ENCODE measurements around the gene SLC14A1. TPM values are rescaled to one million over a fixed set of nuclear protein-coding genes. Genes with fewer than 3 reads are reported as not detected.

The SLC14A1 gene
- total RNA-seq, 4 donors from 2014 or later = 3.0 to 16.0 (median 10.1) TPM

DNA sequence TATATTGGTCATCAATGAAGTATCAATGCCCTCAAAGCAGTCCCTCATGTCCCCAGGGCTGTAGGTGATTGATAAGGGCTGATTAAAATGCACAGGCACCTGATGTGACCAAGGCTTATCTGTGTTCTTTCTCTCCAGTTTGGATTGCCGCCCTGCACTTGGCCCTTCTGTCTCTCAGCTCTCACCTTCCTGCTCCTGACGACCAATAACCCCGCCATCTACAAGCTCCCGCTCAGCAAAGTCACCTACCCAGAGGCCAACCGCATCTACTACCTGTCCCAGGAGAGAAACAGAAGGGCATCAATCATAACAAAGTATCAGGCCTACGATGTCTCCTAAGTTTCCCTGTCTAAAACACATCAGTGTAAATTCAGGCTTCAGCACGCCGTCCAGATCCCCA is 41.8 kb upstream of the SLC14A1 start:
- Histone ChIP-seq H3K27me3 (no peaks in the 10 kb centered on the region), H3K36me3 (no peaks in the 10 kb centered on the region), H3K9me3 (no peaks in the 10 kb centered on the region), H3K27ac (no peak overlapping the region), H3K4me3 (no peak overlapping the region), H3K4me1 (no peaks in the 10 kb centered on the region)
- WGBS = 74% methylated on average over 8 of the region's 8 CpGs
- TF ChIP-seq POLR2A (IDR thresholded peaks at IDR 0.05) = no peak
- TF ChIP-seq, protein P1, sequence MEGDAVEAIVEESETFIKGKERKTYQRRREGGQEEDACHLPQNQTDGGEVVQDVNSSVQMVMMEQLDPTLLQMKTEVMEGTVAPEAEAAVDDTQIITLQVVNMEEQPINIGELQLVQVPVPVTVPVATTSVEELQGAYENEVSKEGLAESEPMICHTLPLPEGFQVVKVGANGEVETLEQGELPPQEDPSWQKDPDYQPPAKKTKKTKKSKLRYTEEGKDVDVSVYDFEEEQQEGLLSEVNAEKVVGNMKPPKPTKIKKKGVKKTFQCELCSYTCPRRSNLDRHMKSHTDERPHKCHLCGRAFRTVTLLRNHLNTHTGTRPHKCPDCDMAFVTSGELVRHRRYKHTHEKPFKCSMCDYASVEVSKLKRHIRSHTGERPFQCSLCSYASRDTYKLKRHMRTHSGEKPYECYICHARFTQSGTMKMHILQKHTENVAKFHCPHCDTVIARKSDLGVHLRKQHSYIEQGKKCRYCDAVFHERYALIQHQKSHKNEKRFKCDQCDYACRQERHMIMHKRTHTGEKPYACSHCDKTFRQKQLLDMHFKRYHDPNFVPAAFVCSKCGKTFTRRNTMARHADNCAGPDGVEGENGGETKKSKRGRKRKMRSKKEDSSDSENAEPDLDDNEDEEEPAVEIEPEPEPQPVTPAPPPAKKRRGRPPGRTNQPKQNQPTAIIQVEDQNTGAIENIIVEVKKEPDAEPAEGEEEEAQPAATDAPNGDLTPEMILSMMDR (IDR thresholded peaks at IDR 0.05) = no peak
- no peak for DNase-seq (ENCODE audit: low spot score in 2 of 2)

DNA sequence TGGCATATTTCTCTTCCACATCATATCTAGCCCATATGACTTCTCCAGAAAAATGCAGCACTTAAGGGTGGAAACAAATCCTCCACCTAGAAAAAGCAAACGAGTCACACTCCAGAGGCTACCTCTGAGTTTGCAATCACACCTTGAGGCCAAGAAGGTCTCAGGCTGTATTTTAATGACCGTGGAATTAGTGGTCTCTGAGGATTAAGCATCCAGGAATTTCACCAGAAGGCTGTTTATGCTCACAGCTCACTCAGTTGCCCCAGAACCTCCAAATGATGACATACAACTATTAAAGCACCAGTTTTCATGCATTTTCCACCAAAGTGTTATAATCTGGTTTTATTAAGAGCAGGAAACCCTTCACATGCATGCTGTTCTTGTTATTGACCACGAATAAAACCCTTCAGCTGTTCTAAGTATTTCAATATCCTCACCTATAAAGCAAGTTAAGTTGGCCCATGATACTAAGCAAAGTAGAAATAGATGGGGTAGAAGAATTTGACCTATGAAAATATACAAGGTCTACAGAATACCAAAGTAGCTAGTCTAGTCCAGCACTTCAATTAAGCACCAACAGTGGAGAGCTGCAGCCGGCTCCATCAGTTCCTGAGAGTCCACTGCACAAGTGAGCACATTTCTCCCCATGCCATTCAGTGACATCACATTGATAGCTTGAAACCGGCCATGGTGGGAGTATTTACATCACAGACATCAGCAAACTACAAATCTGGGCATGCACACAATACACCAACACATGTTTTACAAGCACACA is 39.5 kb upstream of the SLC14A1 start:
- H3K27ac ChIP-seq = no peak overlapping the region
- H3K9me3 ChIP-seq = no peaks in the 10 kb centered on the region
- DNase-seq (ENCODE audit: low spot score in 2 of 2) = no peak
- TF ChIP-seq, protein P1 (IDR thresholded peaks at IDR 0.05) = no peak
- TF ChIP-seq EP300 (IDR thresholded peaks at IDR 0.05) = no peak
- no peak for TF ChIP-seq POLR2A (IDR thresholded peaks at IDR 0.05)
- no peak for TF ChIP-seq POLR2AphosphoS5 (IDR thresholded peaks at IDR 0.05)
- H3K36me3 ChIP-seq = no peaks in the 10 kb centered on the region
- H3K4me1 ChIP-seq = no peaks in the 10 kb centered on the region
- WGBS = 81% methylated on average over 5 of the region's 5 CpGs
- no peak overlapping the region for H3K4me3 ChIP-seq
- no peaks in the 10 kb centered on the region for H3K27me3 ChIP-seq

DNA sequence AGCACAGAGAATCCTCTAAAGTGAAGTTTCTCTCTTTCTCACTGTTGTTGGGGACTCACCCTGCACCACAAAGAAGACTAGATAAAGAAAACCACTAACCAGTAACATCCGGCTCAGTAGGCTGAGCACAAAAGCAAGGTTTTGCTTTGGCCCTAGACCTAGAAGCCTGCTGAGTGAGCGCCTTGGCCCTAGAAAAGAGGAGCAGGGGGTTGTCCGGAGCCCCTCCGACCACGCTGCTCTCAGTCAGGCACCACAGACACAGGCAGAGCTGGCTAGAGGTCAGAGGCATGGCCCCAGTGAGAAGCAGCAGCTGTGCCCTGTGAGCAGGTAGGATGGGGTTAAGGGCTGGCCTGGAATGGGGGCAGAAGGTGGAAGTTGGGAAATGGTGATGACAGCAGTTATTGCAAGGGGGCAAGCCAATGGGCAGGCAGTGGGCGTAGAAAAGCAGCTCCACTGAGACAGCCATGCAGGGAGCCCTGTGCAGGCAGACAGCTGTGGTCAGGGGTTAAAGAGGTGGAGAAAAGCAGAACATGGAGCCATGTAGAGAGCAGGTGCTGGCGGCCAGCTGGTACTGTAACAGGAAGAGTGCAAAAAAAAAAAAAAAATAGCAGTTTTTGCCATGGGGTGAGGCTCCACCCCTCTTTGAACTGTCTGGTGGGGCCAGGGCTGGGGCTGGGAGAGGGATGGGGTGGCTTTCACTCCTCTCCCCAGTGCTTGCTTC is 36.9 kb upstream of the SLC14A1 start:
- DNase-seq (ENCODE audit: low spot score in 2 of 2) = no peak
- Histone ChIP-seq H3K9me3 (no peaks in the 10 kb centered on the region), H3K27ac (no peak overlapping the region), H3K36me3 (no peaks in the 10 kb centered on the region), H3K4me1 (no peaks in the 10 kb centered on the region), H3K27me3 (no peaks in the 10 kb centered on the region), H3K4me3 (no peak overlapping the region)
- no peak for TF ChIP-seq EP300 (IDR thresholded peaks at IDR 0.05)
- no peak for TF ChIP-seq POLR2A (IDR thresholded peaks at IDR 0.05)
- TF ChIP-seq, protein P1 (IDR thresholded peaks at IDR 0.05) = no peak
- TF ChIP-seq POLR2AphosphoS5 (IDR thresholded peaks at IDR 0.05) = no peak
- 78% methylated on average over 7 of the region's 7 CpGs for WGBS

DNA sequence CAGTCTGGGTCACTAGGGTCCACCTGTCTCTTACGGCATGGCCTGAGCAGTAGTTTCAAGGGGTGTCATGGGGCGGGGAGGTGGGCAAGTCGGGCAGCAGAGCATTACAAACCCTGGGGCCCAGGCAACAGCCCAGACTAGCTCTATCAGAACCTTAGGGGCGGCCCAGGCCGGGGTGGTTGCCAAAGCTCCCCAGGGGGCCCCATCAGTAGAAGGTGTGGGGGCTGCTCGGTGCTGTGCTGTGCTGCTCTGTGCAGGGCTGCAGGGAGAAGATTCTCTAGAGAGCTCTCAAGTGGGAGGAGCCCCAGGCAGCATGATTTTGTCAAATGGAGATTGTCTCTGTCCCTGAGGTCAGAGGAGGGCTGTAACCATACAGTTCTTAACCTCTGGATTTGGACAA is 36.4 kb upstream of the SLC14A1 start:
- no peaks in the 10 kb centered on the region for H3K9me3 ChIP-seq
- H3K4me3 ChIP-seq = no peak overlapping the region
- no peak for DNase-seq (ENCODE audit: low spot score in 2 of 2)
- no peaks in the 10 kb centered on the region for H3K36me3 ChIP-seq
- 63% methylated on average over 5 of the region's 6 CpGs for WGBS
- TF ChIP-seq EP300 (IDR thresholded peaks at IDR 0.05) = no peak
- TF ChIP-seq, protein P1 (IDR thresholded peaks at IDR 0.05) = no peak
- H3K27me3 ChIP-seq = no peaks in the 10 kb centered on the region
- H3K27ac ChIP-seq = no peak overlapping the region
- no peaks in the 10 kb centered on the region for H3K4me1 ChIP-seq

DNA sequence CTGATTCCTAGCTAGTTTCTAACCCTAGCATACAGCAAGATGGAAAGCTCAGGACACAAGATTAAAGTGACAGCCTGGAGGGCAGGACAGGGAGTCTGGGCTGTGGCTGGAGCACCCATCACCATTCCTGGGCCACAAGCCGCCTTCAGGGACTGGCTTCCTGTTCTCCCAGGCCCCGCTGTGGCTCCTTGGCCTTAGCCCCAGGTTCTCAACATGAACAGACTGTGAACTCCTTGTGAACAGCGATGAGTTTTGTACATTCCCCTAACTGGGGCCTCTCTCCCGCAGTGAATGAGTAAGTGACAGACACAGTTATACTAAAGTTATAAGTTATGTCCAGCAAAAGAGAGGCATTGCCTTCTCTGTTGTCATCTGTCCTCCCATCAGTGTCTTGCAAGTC is 35.9 kb upstream of the SLC14A1 start:
- Histone ChIP-seq H3K9me3 (no peaks in the 10 kb centered on the region), H3K4me3 (no peak overlapping the region), H3K4me1 (no peaks in the 10 kb centered on the region), H3K27me3 (no peaks in the 10 kb centered on the region), H3K27ac (no peak overlapping the region), H3K36me3 (no peaks in the 10 kb centered on the region)
- DNase-seq (ENCODE audit: low spot score in 2 of 2) = no peak
- TF ChIP-seq POLR2AphosphoS5 (IDR thresholded peaks at IDR 0.05) = no peak
- TF ChIP-seq POLR2A (IDR thresholded peaks at IDR 0.05) = no peak
- TF ChIP-seq EP300 (IDR thresholded peaks at IDR 0.05) = no peak
- TF ChIP-seq, protein P1 (IDR thresholded peaks at IDR 0.05) = no peak
- 80% methylated on average over 4 of the region's 4 CpGs for WGBS

Data from suprapubic skin (tissue), 4 donors.